CMK (cell line): ENCODE data around the gene AOAH.
"Not testable (repeated sequence)": the region's sequence is repeated elsewhere in the genome, so short reads cannot be mapped to it uniquely, and the experiment has no call there.

Experiments used
- DNase-seq: peaks from one replicate; pipeline ENCODE4 v3.0.0-alpha.2; 2010; ENCODE audit warnings: low read depth

AOAH gene

GRCh38 chr7:36506820-36507219 lies 217.5 kb downstream of the AOAH start:
- no peak for DNase-seq

GRCh38 chr7:36506130-36506798 lies 218.0 kb downstream of the AOAH start:
- DNase-seq = no peak

- not testable (repeated sequence) for DNase-seq
These were observed 219.7 kb downstream of the AOAH start for GRCh38 chr7:36504617-36505016.

GRCh38 chr7:36504216-36504615 lies 220.1 kb downstream of the AOAH start:
- DNase-seq = not testable (repeated sequence)

- no peak for DNase-seq
These were observed 226.5 kb downstream of the AOAH start for GRCh38 chr7:36497775-36498174.

- DNase-seq = not testable (repeated sequence)
These were observed 227.1 kb downstream of the AOAH start for GRCh38 chr7:36497176-36497575.

- DNase-seq = no peak
These were observed 227.7 kb downstream of the AOAH start for GRCh38 chr7:36496576-36496975.

- no peak for DNase-seq
These were observed 233.0 kb downstream of the AOAH start for GRCh38 chr7:36491317-36491716.

GRCh38 chr7:36490419-36490830 lies 233.9 kb downstream of the AOAH start:
- DNase-seq = no peak

GRCh38 chr7:36488672-36489071 lies 235.6 kb downstream of the AOAH start:
- not testable (repeated sequence) for DNase-seq

GRCh38 chr7:36487756-36488336 lies 236.4 kb downstream of the AOAH start:
- no peak for DNase-seq

GRCh38 chr7:36486336-36486735 lies 238.0 kb downstream of the AOAH start:
- no peak for DNase-seq

- no peak for DNase-seq
These were observed 240.0 kb downstream of the AOAH start for GRCh38 chr7:36484265-36484664.

GRCh38 chr7:36483853-36484252 lies 240.4 kb downstream of the AOAH start:
- not testable (repeated sequence) for DNase-seq

GRCh38 chr7:36478745-36479144 lies 245.5 kb downstream of the AOAH start:
- DNase-seq = no peak

GRCh38 chr7:36475381-36475780 lies 248.9 kb downstream of the AOAH start:
- no peak for DNase-seq

GRCh38 chr7:36475011-36475342 lies 249.3 kb downstream of the AOAH start:
- no peak for DNase-seq

- peak; percentile 49 for DNase-seq
These were observed 249.8 kb downstream of the AOAH start for GRCh38 chr7:36474283-36475010.

- DNase-seq = no peak
These were observed 250.6 kb downstream of the AOAH start for GRCh38 chr7:36473454-36474282.

- no peak for DNase-seq
These were observed 252.1 kb downstream of the AOAH start for GRCh38 chr7:36472141-36472729.

- no peak for DNase-seq
These were observed 255.1 kb downstream of the AOAH start for GRCh38 chr7:36469236-36469635.
